K562 (cell line): ENCODE data around the gene C4orf50. TPM values are rescaled to one million over a fixed set of nuclear protein-coding genes. Genes with fewer than 3 reads are reported as not detected.

Source experiments
- ATAC-seq: fragments of 200-7000 bp; cut with Tn5 transposase; 3 replicates; pipeline ENCODE4 v1.9.1; 2020; ENCODE audit warnings: moderate library complexity
- BruUV-seq: library from RNA; stranded (reverse); fragments of 400-500 nt; replicated peaks from 2 replicates; lab custom pipeline; 2021; lab: Mats Ljungman, UMichigan
- CTCF ChIA-PET: fragments of 300-600 bp; formaldehyde crosslinking; extraction: SDS; loops from one replicate; lab custom pipeline; 2021; ENCODE audit warnings: low intra/inter-chr PET ratio; lab: Yijun Ruan, JAX
- POLR2A ChIA-PET: fragments of 300-600, 350-650 bp; sonication (Branson Sonifier 250); formaldehyde crosslinking; extraction: SDS; loops from one replicate; lab custom pipeline; 2021; ENCODE audit warnings: antibody characterized with exemption, inconsistent platforms; lab: Yijun Ruan, JAX
- DNase-seq, 4 experiments: peaks; one replicate each; pipeline versions ENCODE4 v3.0.0 to v3.0.0-alpha.2; 2011 to 2018; ENCODE audit warnings: low spot score in 3 of 4, mixed read lengths in 3 of 4; ENCODE audit errors: extremely low read depth in 1 of 4
- FAIRE-seq: peaks from 2 replicates; lab custom pipeline; 2011; peaks lifted over from hg19 to GRCh38; lab: Jason Lieb, UNC
- H2AFZ ChIP-seq: 2 replicates; pipeline ENCODE4 v1.6.0; 2011; ENCODE audit warnings: low read depth, low read length, control low read depth, inconsistent platforms
- H3K27ac ChIP-seq: fragments of 200-600 bp; 3 replicates; pipeline ENCODE4 v1.8.0; 2011; ENCODE audit warnings: low read depth, mild to moderate bottlenecking, control low read depth, inconsistent platforms, low read length, moderate library complexity, mixed read lengths; ENCODE audit errors: extremely low read depth
- H3K27me3 ChIP-seq, 2 experiments: fragments of 300-600 bp in 1 of 2; 2 replicates in 1 of 2; 3 replicates in 1 of 2; pipeline versions ENCODE4 v1.6.0 to v1.8.0; 2011; ENCODE audit warnings: inconsistent platforms in 2 of 2, low read length in 2 of 2, mild to moderate bottlenecking in 1 of 2, mixed read lengths in 1 of 2, moderate library complexity in 1 of 2; ENCODE audit not compliant: control insufficient read depth in 2 of 2, insufficient read depth in 2 of 2
- H3K36me3 ChIP-seq: fragments of 300-600 bp; 3 replicates; pipeline ENCODE4 v1.8.0; 2011; ENCODE audit warnings: mild to moderate bottlenecking, low read length, inconsistent platforms; ENCODE audit not compliant: control insufficient read depth, insufficient read depth
- H3K4me1 ChIP-seq, 2 experiments: fragments of 200-600 bp in 1 of 2; replicated peaks in 1 of 2; 2 replicates in 1 of 2; 3 replicates in 1 of 2; pipeline versions ENCODE4 v1.5.1 to v1.8.0; 2011; ENCODE audit warnings: inconsistent platforms in 2 of 2, low read length in 2 of 2, mild to moderate bottlenecking in 1 of 2, mixed read lengths in 1 of 2, moderate library complexity in 1 of 2; ENCODE audit not compliant: control insufficient read depth in 2 of 2, insufficient read depth in 2 of 2
- H3K4me2 ChIP-seq: 2 replicates; pipeline ENCODE4 v1.6.1; 2011; ENCODE audit warnings: low read length, control low read depth, inconsistent platforms, mixed read lengths; ENCODE audit not compliant: insufficient read depth
- H3K4me3 ChIP-seq: fragments of 200-600 bp; sonication (generic), shearing (Covaris generic); 2 replicates; pipeline ENCODE4 v1.5.1; 2016; ENCODE audit warnings: control low read depth, inconsistent platforms
- H3K79me2 ChIP-seq: fragments of 200-600 bp; 3 replicates; pipeline ENCODE4 v1.8.0; 2011; ENCODE audit warnings: low read length, inconsistent platforms; ENCODE audit not compliant: control insufficient read depth, insufficient read depth
- H3K9ac ChIP-seq, 2 experiments: 2 replicates each; pipeline versions ENCODE4 v1.6.0 to v1.6.1; 2011; ENCODE audit warnings: low read depth in 2 of 2, low read length in 2 of 2, control low read depth in 1 of 2, inconsistent platforms in 1 of 2, mild to moderate bottlenecking in 1 of 2, mixed read lengths in 1 of 2; ENCODE audit not compliant: insufficient read depth in 1 of 2
- H3K9me1 ChIP-seq: one replicate; pipeline ENCODE4 v1.6.0; 2011; ENCODE audit warnings: inconsistent platforms, mild to moderate bottlenecking, low read length, moderate library complexity; ENCODE audit not compliant: control insufficient read depth, insufficient read depth
- H3K9me3 ChIP-seq: replicated peaks from 2 replicates; pipeline ENCODE4 v1.5.1; 2011; ENCODE audit warnings: low read depth, low read length, inconsistent platforms; ENCODE audit not compliant: control insufficient read depth, insufficient read depth
- H4K20me1 ChIP-seq: replicated peaks from 2 replicates; pipeline ENCODE4 v1.6.1; 2011; ENCODE audit warnings: low read length, inconsistent platforms, mixed read lengths; ENCODE audit not compliant: control insufficient read depth, insufficient read depth
- CCNT2 ChIP-seq: IDR thresholded peaks from 2 replicates; pipeline ENCODE4 v1.6.1; 2011; ENCODE audit warnings: borderline replicate concordance, low read depth, mild to moderate bottlenecking, moderate library complexity, mixed read lengths, low read length; ENCODE audit not compliant: insufficient read length; ENCODE audit errors: extremely low read depth
- E2F3 ChIP-seq: fragments of 250-450 bp; sonication (Bioruptor Pico); IDR thresholded peaks from 2 replicates; pipeline ENCODE4 v1.4.0; 2020; ENCODE audit warnings: mild to moderate bottlenecking
- HDAC8 ChIP-seq: fragments of 450-650 bp; IDR thresholded peaks from 2 replicates; pipeline ENCODE4 v1.6.1; 2016; ENCODE audit warnings: mild to moderate bottlenecking, missing genetic modification characterization, moderate library complexity, missing compliant biosample characterization
- HOXB6 ChIP-seq: fragments of 250-450 bp; sonication (Bioruptor Pico); IDR thresholded peaks from 2 replicates; pipeline ENCODE4 v1.5.1; 2022; ENCODE audit warnings: mild to moderate bottlenecking, borderline replicate concordance
- ILF3 ChIP-seq: fragments of 450-650 bp; IDR thresholded peaks from 2 replicates; pipeline ENCODE4 v1.6.1; 2018; ENCODE audit warnings: antibody characterized with exemption, mild to moderate bottlenecking, moderate library complexity, borderline replicate concordance
- NBN ChIP-seq: fragments of 450-650 bp; IDR thresholded peaks from 2 replicates; pipeline ENCODE4 v1.6.1; 2016; ENCODE audit warnings: low read depth, mild to moderate bottlenecking
- NCOA4 ChIP-seq: fragments of 450-650 bp; IDR thresholded peaks from 2 replicates; pipeline ENCODE4 v1.6.1; 2018; ENCODE audit warnings: mild to moderate bottlenecking; ENCODE audit not compliant: partially characterized antibody
- PML ChIP-seq: IDR thresholded peaks from 2 replicates; pipeline ENCODE4 v1.6.1; 2012; ENCODE audit warnings: low read length, inconsistent platforms
- POLR3A ChIP-seq: IDR thresholded peaks from 2 replicates; pipeline ENCODE4 v1.6.1; 2011; ENCODE audit warnings: borderline replicate concordance, mild to moderate bottlenecking, moderate library complexity; ENCODE audit not compliant: insufficient read length, insufficient read depth; ENCODE audit errors: extremely low read depth
- POLR3G ChIP-seq: IDR thresholded peaks from 2 replicates; pipeline ENCODE4 v1.6.1; 2011; ENCODE audit not compliant: insufficient read length, insufficient replicate concordance; ENCODE audit errors: extremely low read depth
- SMARCA4 ChIP-seq: fragments of 450-650 bp; IDR thresholded peaks from 2 replicates; pipeline ENCODE4 v1.6.1; 2016
- SMARCB1 ChIP-seq: IDR thresholded peaks from 2 replicates; pipeline ENCODE4 v1.6.1; 2011; ENCODE audit warnings: improper control_type of control experiment, low read depth; ENCODE audit not compliant: insufficient read length
- TSC22D4 ChIP-seq: fragments of 450-650 bp; IDR thresholded peaks from 2 replicates; pipeline ENCODE4 v1.6.1; 2016; ENCODE audit warnings: missing genetic modification characterization, missing biosample characterization, control low read depth
- ZSCAN32 ChIP-seq: fragments of 450-650 bp; formaldehyde crosslinking; IDR thresholded peaks from 2 replicates; pipeline ENCODE4 v1.4.0; 2020; ENCODE audit warnings: mild to moderate bottlenecking, moderate library complexity
- WGBS: fragments of 100-300 bp; shearing (Covaris generic); methylation state at CpG from one replicate; pipeline ENCODE4 v1.1.6; 2016; ENCODE audit warnings: low coverage, mixed read lengths; ENCODE audit not compliant: insufficient coverage; ENCODE audit errors: missing lambda C conversion rate; 5-methylcytosine and 5-hydroxymethylcytosine counted together
- in situ Hi-C: fragments of 300-500 bp; cut with MboI; formaldehyde crosslinking; loops from 4 replicates; pipeline ENCODE4 v1.15.0; 2018; ENCODE audit warnings: inconsistent platforms, mixed read lengths
- intact Hi-C: fragments of 100-400 bp; cut with micrococcal nuclease; formaldehyde crosslinking; loops from 2 replicates; pipeline ENCODE4 v1.14.2; 2022
- polyA plus RNA-seq, 8 experiments: library from polyadenylated mRNA; depleted of rRNA in 4 of 8; stranded (reverse) in 5 of 8; unstranded in 3 of 8; fragments of >200 nt; fragmentation: Nextera tagmentation in 2 of 8; fragmentation: Illumina TruSeq in 1 of 8; extraction: Ambion mirVana in 2 of 8; extraction: Trizol in 1 of 8; gene quantifications; 2 replicates each; pipeline versions ENCODE4 v1.2.1 to v1.2.3, GENCODE V29; 2011 to 2014; ENCODE audit warnings: inconsistent platforms in 1 of 8, missing spikeins in 1 of 8
- total RNA-seq, 7 experiments: library from RNA; depleted of rRNA in 6 of 7; stranded (reverse); fragments of >200 nt in 6 of 7; fragmentation: Illumina TruSeq in 2 of 7; extraction: Trizol in 2 of 7; gene quantifications; 2 replicates each; pipeline versions ENCODE4 v1.2.1 to v1.2.3, GENCODE V29; 2011 to 2021; ENCODE audit warnings: low replicate concordance in 1 of 7
- TF ChIP-seq, protein P1 (sequence below), 2 experiments: IDR thresholded peaks; 2 replicates each; pipeline ENCODE4 v1.6.1; 2011; ENCODE audit warnings: borderline replicate concordance in 1 of 2, control low read depth in 1 of 2, low read depth in 1 of 2, low read length in 1 of 2, mild to moderate bottlenecking in 1 of 2, mixed read lengths in 1 of 2, moderate library complexity in 1 of 2; ENCODE audit not compliant: insufficient read depth in 1 of 2, insufficient read length in 1 of 2, poor library complexity in 1 of 2, severe bottlenecking in 1 of 2; ENCODE audit errors: extremely low read depth in 1 of 2
- TF ChIP-seq, protein P2 (sequence below): IDR thresholded peaks from 2 replicates; pipeline ENCODE4 v1.6.1; 2011; ENCODE audit not compliant: insufficient read length; ENCODE audit errors: extremely low read depth
- TF ChIP-seq, protein P3 (sequence below): IDR thresholded peaks from 2 replicates; pipeline ENCODE4 v1.6.1; 2014; ENCODE audit warnings: antibody characterized with exemption

Gene C4orf50
- total and polyA plus RNA-seq, 9 of the 15 experiments (the other 6 are each of a cell fraction or from before 2014, with no cell fraction given), result not detected

DNA sequence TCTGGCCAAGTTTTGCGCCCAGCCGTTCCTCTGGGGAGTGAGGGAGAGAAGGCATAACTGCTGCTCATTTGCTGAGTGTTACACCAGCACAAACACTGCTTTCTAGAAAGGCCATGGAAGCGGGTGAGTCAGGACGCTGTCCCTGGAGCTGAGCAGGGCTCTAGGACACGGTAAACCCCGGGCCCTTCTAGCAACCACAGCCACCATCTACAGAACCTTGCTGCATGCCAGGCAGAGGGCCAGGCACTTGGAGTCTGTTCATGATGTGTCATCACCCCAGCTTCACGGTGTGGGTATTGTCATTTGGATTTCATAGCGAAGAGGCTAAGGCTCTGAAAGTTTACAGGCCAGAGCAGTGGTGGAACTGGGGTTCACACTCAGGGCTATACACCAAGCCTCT lies 31.8 kb upstream of the C4orf50 start (continued):
- TF ChIP-seq, protein P1, sequence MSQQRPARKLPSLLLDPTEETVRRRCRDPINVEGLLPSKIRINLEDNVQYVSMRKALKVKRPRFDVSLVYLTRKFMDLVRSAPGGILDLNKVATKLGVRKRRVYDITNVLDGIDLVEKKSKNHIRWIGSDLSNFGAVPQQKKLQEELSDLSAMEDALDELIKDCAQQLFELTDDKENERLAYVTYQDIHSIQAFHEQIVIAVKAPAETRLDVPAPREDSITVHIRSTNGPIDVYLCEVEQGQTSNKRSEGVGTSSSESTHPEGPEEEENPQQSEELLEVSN (IDR thresholded peaks at IDR 0.05; ENCODE audit: borderline replicate concordance in 1 of 2, extremely low read depth in 1 of 2, insufficient read depth in 1 of 2, insufficient read length in 1 of 2, low read depth in 1 of 2, low read length in 1 of 2, poor library complexity in 1 of 2, severe bottlenecking in 1 of 2), result no peak
- TF ChIP-seq HDAC8 (tag), result no peak
- no peak for TF ChIP-seq E2F3 (CRISPR knock-in tag)
- TF ChIP-seq, all 486 proteins: peak for 0

DNA sequence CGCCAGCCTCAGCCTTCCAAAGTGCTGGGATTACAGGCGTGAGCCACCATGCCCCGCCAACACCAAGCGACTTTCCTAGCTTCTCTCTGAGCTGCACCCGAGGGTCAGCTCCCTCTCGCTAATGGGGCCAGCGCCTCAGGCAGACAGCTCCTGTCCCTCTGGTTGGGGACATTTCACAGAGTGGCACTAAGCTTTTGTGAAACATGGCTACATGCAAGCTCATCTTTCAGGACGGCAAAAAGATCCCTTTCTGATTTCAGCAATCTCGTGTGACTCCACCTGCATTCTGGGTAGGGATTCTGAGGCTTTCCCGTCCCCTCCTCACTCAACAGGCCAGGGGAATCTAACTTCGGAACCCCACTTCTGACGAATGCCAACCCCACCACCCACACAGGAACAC lies 31.0 kb upstream of the C4orf50 start:
- Histone ChIP-seq H3K36me3 (no peaks in the 10 kb centered on the region), H3K4me1 (no peaks in the 10 kb centered on the region), H3K4me2 (no peak overlapping the region), H3K79me2 (no peaks in the 10 kb centered on the region), H3K27me3 (peaks cover 12 to 38% of the 10 kb centered on the region in 2 experiments), H3K4me3 (no peak overlapping the region), H3K9ac (no peak overlapping the region), H3K27ac (no peak overlapping the region), H3K9me3 (no peaks in the 10 kb centered on the region), H2AFZ (no peak overlapping the region), H3K9me1 (no peaks in the 10 kb centered on the region), H4K20me1 (no peaks in the 10 kb centered on the region)
- FAIRE-seq (no peak), ATAC-seq (no peak), DNase-seq (no peak)
- in situ Hi-C loops, result no loop called here
- WGBS, result 2% methylated on average over 12 of the region's 12 CpGs
- ChIA-PET CTCF (no interaction called here), POLR2A (interaction anchor here (1.2 kb wide), 1 partner anchor 17 kb away, joined by 3 read pairs; no protein-coding TSS in a partner anchor)
- TF ChIP-seq PML, result no peak
- TF ChIP-seq, protein P2, sequence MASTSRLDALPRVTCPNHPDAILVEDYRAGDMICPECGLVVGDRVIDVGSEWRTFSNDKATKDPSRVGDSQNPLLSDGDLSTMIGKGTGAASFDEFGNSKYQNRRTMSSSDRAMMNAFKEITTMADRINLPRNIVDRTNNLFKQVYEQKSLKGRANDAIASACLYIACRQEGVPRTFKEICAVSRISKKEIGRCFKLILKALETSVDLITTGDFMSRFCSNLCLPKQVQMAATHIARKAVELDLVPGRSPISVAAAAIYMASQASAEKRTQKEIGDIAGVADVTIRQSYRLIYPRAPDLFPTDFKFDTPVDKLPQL, result no peak
- no peak for TF ChIP-seq POLR3A
- TF ChIP-seq ILF3, result no peak
- no peak for TF ChIP-seq SMARCB1
- TF ChIP-seq POLR3G, result no peak
- TF ChIP-seq ZSCAN32 (CRISPR knock-in tag), result no peak
- TF ChIP-seq NBN, result no peak
- no peak for TF ChIP-seq TSC22D4 (tag)
- no peak for TF ChIP-seq CCNT2
- TF ChIP-seq, protein P3, sequence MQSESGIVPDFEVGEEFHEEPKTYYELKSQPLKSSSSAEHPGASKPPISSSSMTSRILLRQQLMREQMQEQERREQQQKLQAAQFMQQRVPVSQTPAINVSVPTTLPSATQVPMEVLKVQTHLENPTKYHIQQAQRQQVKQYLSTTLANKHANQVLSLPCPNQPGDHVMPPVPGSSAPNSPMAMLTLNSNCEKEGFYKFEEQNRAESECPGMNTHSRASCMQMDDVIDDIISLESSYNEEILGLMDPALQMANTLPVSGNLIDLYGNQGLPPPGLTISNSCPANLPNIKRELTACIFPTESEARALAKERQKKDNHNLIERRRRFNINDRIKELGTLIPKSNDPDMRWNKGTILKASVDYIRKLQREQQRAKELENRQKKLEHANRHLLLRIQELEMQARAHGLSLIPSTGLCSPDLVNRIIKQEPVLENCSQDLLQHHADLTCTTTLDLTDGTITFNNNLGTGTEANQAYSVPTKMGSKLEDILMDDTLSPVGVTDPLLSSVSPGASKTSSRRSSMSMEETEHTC, result no peak
- TF ChIP-seq SMARCA4, result no peak
- TF ChIP-seq NCOA4, result no peak
- no peak for TF ChIP-seq HOXB6 (CRISPR knock-in tag)
- intact Hi-C loops, result no loop called here
- BruUV-seq, result no TSS peak
